Neural progenitor cell (in vitro differentiated cells): ENCODE results near the gene TGFB2.

ENCODE experiments used
- EZH2 ChIP-seq: fragments of 200-600 bp; sonication (generic); IDR thresholded peaks from 2 replicates; pipeline ENCODE4 v1.6.1; 2017; ENCODE audit warnings: antibody characterized with exemption, mild to moderate bottlenecking, moderate library complexity
- EZH2phosphoT487 ChIP-seq: fragments of 200-600 bp; sonication (generic); IDR thresholded peaks from 2 replicates; pipeline ENCODE4 v1.6.1; 2017; ENCODE audit warnings: antibody characterized with exemption
- TF ChIP-seq, protein P1 (sequence below): fragments of 200-600 bp; sonication (generic); IDR thresholded peaks from 2 replicates; pipeline ENCODE4 v1.5.1; 2017; ENCODE audit warnings: antibody characterized with exemption, mild to moderate bottlenecking

DNA sequence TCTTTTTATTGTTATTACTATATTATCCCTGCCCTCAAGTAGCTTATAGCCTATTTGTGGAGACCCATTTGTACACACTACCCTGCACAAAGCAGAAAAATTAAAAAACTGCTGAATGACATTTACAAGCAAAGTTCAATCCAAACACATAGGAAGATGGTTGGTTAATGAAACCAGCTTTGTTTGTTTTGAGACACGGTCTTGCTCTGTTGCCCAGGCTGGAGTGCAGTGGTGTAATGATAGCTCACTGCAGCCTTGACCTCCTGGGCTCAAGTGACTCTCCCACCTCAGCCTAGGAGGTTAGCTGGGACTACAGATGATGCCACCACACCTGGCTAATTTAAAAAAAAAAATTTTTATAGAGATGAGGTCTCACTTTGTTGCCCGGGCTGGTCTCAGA is 31.6 kb downstream of the TGFB2 start:
- TF ChIP-seq, protein P1, sequence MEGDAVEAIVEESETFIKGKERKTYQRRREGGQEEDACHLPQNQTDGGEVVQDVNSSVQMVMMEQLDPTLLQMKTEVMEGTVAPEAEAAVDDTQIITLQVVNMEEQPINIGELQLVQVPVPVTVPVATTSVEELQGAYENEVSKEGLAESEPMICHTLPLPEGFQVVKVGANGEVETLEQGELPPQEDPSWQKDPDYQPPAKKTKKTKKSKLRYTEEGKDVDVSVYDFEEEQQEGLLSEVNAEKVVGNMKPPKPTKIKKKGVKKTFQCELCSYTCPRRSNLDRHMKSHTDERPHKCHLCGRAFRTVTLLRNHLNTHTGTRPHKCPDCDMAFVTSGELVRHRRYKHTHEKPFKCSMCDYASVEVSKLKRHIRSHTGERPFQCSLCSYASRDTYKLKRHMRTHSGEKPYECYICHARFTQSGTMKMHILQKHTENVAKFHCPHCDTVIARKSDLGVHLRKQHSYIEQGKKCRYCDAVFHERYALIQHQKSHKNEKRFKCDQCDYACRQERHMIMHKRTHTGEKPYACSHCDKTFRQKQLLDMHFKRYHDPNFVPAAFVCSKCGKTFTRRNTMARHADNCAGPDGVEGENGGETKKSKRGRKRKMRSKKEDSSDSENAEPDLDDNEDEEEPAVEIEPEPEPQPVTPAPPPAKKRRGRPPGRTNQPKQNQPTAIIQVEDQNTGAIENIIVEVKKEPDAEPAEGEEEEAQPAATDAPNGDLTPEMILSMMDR, result no peak
- TF ChIP-seq EZH2, result no peak
- TF ChIP-seq EZH2phosphoT487, result no peak
